Neural progenitor cell (in vitro differentiated cells): Measurements from ENCODE around the gene PYDC2.

Experiments used
- EZH2 ChIP-seq: fragments of 200-600 bp; sonication (generic); IDR thresholded peaks from 2 replicates; pipeline ENCODE4 v1.6.1; 2017; ENCODE audit warnings: antibody characterized with exemption, mild to moderate bottlenecking, moderate library complexity
- TF ChIP-seq, protein P1 (sequence below): fragments of 200-600 bp; sonication (generic); IDR thresholded peaks from 2 replicates; pipeline ENCODE4 v1.5.1; 2017; ENCODE audit warnings: antibody characterized with exemption, mild to moderate bottlenecking

DNA sequence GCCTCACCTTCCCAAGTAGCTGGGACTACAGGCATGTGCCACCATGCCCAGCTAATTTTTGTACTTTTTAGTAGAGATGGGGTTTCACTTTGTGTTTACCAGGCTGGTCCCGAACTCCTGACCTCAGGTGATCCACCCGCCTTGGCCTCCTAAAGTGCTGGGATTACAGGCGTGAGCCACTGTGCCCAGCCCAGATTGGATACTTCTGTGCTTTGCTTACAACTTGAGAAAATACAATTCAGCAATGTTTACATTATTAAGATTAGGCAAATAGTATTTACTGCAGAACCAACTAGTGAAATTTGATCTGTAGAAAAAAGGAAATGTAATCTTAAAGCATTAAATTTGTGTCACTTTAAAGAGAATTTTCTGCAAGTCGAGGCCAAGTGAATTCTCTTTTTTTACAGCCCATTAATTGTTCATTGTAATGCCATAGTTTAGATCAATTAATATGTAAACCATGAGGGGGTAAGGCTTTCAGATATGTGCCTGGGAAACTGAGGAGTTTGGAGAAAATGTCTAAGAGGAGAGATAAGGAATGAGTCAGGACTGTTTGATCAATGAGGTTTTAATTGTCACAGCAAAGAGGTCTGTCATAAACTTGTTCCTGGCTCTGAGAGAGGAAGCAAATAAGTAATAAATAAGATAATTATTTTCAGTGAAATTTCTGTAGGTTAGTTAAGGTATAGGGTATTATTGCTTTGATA lies 15.3 kb downstream of the PYDC2 start:
- TF ChIP-seq, protein P1, sequence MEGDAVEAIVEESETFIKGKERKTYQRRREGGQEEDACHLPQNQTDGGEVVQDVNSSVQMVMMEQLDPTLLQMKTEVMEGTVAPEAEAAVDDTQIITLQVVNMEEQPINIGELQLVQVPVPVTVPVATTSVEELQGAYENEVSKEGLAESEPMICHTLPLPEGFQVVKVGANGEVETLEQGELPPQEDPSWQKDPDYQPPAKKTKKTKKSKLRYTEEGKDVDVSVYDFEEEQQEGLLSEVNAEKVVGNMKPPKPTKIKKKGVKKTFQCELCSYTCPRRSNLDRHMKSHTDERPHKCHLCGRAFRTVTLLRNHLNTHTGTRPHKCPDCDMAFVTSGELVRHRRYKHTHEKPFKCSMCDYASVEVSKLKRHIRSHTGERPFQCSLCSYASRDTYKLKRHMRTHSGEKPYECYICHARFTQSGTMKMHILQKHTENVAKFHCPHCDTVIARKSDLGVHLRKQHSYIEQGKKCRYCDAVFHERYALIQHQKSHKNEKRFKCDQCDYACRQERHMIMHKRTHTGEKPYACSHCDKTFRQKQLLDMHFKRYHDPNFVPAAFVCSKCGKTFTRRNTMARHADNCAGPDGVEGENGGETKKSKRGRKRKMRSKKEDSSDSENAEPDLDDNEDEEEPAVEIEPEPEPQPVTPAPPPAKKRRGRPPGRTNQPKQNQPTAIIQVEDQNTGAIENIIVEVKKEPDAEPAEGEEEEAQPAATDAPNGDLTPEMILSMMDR, result no peak
- no peak for TF ChIP-seq EZH2
